ENCODE data around the gene RBM38.

Gene RBM38

GRCh38 chr20:57435498-57436222 is 44.5 kb downstream of the RBM38 start:
- TF ChIP-seq, protein P1, sequence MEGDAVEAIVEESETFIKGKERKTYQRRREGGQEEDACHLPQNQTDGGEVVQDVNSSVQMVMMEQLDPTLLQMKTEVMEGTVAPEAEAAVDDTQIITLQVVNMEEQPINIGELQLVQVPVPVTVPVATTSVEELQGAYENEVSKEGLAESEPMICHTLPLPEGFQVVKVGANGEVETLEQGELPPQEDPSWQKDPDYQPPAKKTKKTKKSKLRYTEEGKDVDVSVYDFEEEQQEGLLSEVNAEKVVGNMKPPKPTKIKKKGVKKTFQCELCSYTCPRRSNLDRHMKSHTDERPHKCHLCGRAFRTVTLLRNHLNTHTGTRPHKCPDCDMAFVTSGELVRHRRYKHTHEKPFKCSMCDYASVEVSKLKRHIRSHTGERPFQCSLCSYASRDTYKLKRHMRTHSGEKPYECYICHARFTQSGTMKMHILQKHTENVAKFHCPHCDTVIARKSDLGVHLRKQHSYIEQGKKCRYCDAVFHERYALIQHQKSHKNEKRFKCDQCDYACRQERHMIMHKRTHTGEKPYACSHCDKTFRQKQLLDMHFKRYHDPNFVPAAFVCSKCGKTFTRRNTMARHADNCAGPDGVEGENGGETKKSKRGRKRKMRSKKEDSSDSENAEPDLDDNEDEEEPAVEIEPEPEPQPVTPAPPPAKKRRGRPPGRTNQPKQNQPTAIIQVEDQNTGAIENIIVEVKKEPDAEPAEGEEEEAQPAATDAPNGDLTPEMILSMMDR (IDR thresholded peaks at IDR 0.05; ENCODE audit: low read length) = peak; percentile 30
- TF ChIP-seq EZH2phosphoT487 (IDR thresholded peaks at IDR 0.05; ENCODE audit: low read length) = no peak
- Histone ChIP-seq H3K27ac (ENCODE audit: low read length) (no peak overlapping the region), H3K36me3 (replicated peaks; ENCODE audit: insufficient read depth, low read length) (no peaks in the 10 kb centered on the region), H2AFZ (ENCODE audit: low read length) (peak overlapping the region; percentile 16; the same call in 1 of the 2 replicates), H3K4me3 (ENCODE audit: low read length) (no peak overlapping the region), H3F3A (ENCODE audit: insufficient read depth, low read length) (0 out of 2 replicates have a peak, but pooled peaks cover 4% of the 10 kb centered on the region), H3K9me2 (replicated peaks; ENCODE audit: insufficient read depth, low read length) (no peaks in the 10 kb centered on the region), H4K20me1 (ENCODE audit: insufficient read depth, low read length) (no peaks in the 10 kb centered on the region), H3K9ac (ENCODE audit: low read length) (no peak overlapping the region), H3K9me3 (replicated peaks; ENCODE audit: insufficient read depth, low read length) (no peaks in the 10 kb centered on the region), H3K79me2 (ENCODE audit: low read length) (no peaks in the 10 kb centered on the region), H3K27me3 (replicated peaks; ENCODE audit: insufficient read depth, low read length) (no peaks in the 10 kb centered on the region), H3K4me1 (ENCODE audit: low read length) (peaks cover 33% of the 10 kb centered on the region), H3K4me2 (ENCODE audit: low read depth, low read length) (peak overlapping the region; percentile 26; the same call in 1 of the 2 replicates)
- peak; percentile 55 for DNase-seq

DNA sequence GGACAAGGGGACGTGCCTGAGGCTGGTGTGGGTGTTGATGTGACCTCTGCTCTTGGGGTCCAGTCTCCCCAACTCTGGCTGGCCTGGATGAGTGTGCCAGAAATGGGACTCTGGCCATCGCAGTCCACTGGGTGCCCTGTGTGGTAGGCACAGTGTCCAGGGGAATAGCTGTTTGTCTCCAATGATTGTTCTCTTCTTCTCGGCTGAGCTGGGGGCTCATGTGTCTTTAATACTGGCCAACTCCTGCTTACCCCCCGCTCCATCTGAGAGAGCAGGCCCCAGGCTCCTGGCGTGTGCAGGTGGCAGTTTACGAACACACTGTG is 45.0 kb downstream of the RBM38 start:
- no peaks in the 10 kb centered on the region for H3K9me3 ChIP-seq (replicated peaks; ENCODE audit: insufficient read depth, low read length)
- H2AFZ ChIP-seq (ENCODE audit: low read length) = no peak overlapping the region
- no peaks in the 10 kb centered on the region for H3K9me2 ChIP-seq (replicated peaks; ENCODE audit: insufficient read depth, low read length)
- H3F3A ChIP-seq (ENCODE audit: insufficient read depth, low read length) = 0 out of 2 replicates have a peak, but pooled peaks cover 4% of the 10 kb centered on the region
- no peaks in the 10 kb centered on the region for H3K79me2 ChIP-seq (ENCODE audit: low read length)
- H3K9ac ChIP-seq (ENCODE audit: low read length) = no peak overlapping the region
- peaks cover 33% of the 10 kb centered on the region for H3K4me1 ChIP-seq (ENCODE audit: low read length)
- no peaks in the 10 kb centered on the region for H3K36me3 ChIP-seq (replicated peaks; ENCODE audit: insufficient read depth, low read length)
- TF ChIP-seq EZH2phosphoT487 (IDR thresholded peaks at IDR 0.05; ENCODE audit: low read length) = no peak
- no peak for TF ChIP-seq EZH2 (optimal IDR thresholded peaks at IDR 0.05; ENCODE audit: low read depth, low read length)
- TF ChIP-seq, protein P1 (IDR thresholded peaks at IDR 0.05; ENCODE audit: low read length) = no peak
- no peak overlapping the region for H3K27ac ChIP-seq (ENCODE audit: low read length)
- H4K20me1 ChIP-seq (ENCODE audit: insufficient read depth, low read length) = no peaks in the 10 kb centered on the region
- no peaks in the 10 kb centered on the region for H3K27me3 ChIP-seq (replicated peaks; ENCODE audit: insufficient read depth, low read length)
- no peak overlapping the region for H3K4me3 ChIP-seq (ENCODE audit: low read length)
- H3K4me2 ChIP-seq (ENCODE audit: low read depth, low read length) = no peak overlapping the region
- no peak for DNase-seq

GRCh38 chr20:57437267-57437666 is 46.1 kb downstream of the RBM38 start:
- Histone ChIP-seq H3K4me3 (ENCODE audit: low read length) (no peak overlapping the region), H3K79me2 (ENCODE audit: low read length) (no peaks in the 10 kb centered on the region), H3K9ac (ENCODE audit: low read length) (no peak overlapping the region), H3K36me3 (replicated peaks; ENCODE audit: insufficient read depth, low read length) (no peaks in the 10 kb centered on the region), H3K27me3 (replicated peaks; ENCODE audit: insufficient read depth, low read length) (no peaks in the 10 kb centered on the region), H3K4me2 (ENCODE audit: low read depth, low read length) (no peak overlapping the region), H3K4me1 (ENCODE audit: low read length) (peaks cover 30% of the 10 kb centered on the region), H4K20me1 (ENCODE audit: insufficient read depth, low read length) (no peaks in the 10 kb centered on the region), H3K9me2 (replicated peaks; ENCODE audit: insufficient read depth, low read length) (no peaks in the 10 kb centered on the region), H3K27ac (ENCODE audit: low read length) (no peak overlapping the region), H2AFZ (ENCODE audit: low read length) (no peak overlapping the region), H3K9me3 (replicated peaks; ENCODE audit: insufficient read depth, low read length) (no peaks in the 10 kb centered on the region), H3F3A (ENCODE audit: insufficient read depth, low read length) (0 out of 2 replicates have a peak, but pooled peaks cover 4% of the 10 kb centered on the region)
- DNase-seq = no peak
- no peak for TF ChIP-seq EZH2 (optimal IDR thresholded peaks at IDR 0.05; ENCODE audit: low read depth, low read length)

DNA sequence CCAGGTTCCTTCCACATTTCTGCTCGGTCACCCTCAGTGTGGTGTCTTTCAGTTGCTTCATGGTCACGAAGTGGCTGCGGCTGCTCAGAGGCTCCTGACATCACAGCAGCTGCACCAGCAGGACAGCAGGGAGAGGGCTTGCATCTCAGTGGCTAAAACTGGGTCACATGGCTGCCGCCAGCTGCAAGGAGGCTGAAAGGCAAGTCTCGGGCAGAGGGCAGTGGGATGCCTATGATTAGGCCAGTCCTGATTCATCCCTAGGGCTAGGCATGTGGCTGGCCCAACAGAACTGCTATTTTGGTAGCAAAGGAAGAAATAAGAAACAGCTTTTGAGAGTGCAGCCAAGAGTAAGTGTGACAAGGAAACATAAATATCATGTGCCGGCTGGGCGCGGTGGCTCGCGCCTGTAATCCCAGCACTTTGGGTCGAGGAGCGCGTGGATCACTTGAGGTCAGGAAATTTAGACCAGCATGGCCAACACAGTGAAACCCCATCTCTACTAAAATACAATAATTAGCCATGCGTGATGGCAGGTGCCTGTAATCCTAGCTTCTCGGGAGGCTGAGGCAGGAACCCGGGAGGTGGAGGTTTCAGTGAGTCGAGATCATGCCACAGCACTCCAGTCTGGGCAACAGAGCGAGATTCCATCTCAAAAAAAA is 46.6 kb downstream of the RBM38 start:
- H3K27me3 ChIP-seq (replicated peaks; ENCODE audit: insufficient read depth, low read length) = no peaks in the 10 kb centered on the region
- no peaks in the 10 kb centered on the region for H3K36me3 ChIP-seq (replicated peaks; ENCODE audit: insufficient read depth, low read length)
- H3K4me2 ChIP-seq (ENCODE audit: low read depth, low read length) = no peak overlapping the region
- H3F3A ChIP-seq (ENCODE audit: insufficient read depth, low read length) = 0 out of 2 replicates have a peak, but pooled peaks cover under 1% of the 10 kb centered on the region
- peaks cover 24% of the 10 kb centered on the region for H3K4me1 ChIP-seq (ENCODE audit: low read length)
- H3K27ac ChIP-seq (ENCODE audit: low read length) = no peak overlapping the region
- H3K79me2 ChIP-seq (ENCODE audit: low read length) = no peaks in the 10 kb centered on the region
- no peaks in the 10 kb centered on the region for H4K20me1 ChIP-seq (ENCODE audit: insufficient read depth, low read length)
- H3K4me3 ChIP-seq (ENCODE audit: low read length) = no peak overlapping the region
- no peak overlapping the region for H3K9ac ChIP-seq (ENCODE audit: low read length)
- DNase-seq = no peak
- H2AFZ ChIP-seq (ENCODE audit: low read length) = no peak overlapping the region
- TF ChIP-seq EZH2phosphoT487 (IDR thresholded peaks at IDR 0.05; ENCODE audit: low read length) (no peak), EZH2 (optimal IDR thresholded peaks at IDR 0.05; ENCODE audit: low read depth, low read length) (no peak)
- TF ChIP-seq, protein P1 (IDR thresholded peaks at IDR 0.05; ENCODE audit: low read length) = no peak
- no peaks in the 10 kb centered on the region for H3K9me3 ChIP-seq (replicated peaks; ENCODE audit: insufficient read depth, low read length)
- no peaks in the 10 kb centered on the region for H3K9me2 ChIP-seq (replicated peaks; ENCODE audit: insufficient read depth, low read length)
